Lower leg skin (tissue), 4 donors: Measurements from ENCODE around the gene ADA. TPM values are rescaled to one million over a fixed set of nuclear protein-coding genes. Genes with fewer than 3 reads are reported as not detected.

Experiments used
- DNase-seq, 2 donors: peaks; one replicate each; pipeline ENCODE4 v3.0.0-alpha.2; 2019; ENCODE audit warnings: low spot score in 2 of 2
- H3K4me3 ChIP-seq: fragments of 200-600 bp; sonication (generic); 2 replicates; pipeline ENCODE4 v1.5.1; 2017; ENCODE audit warnings: mild to moderate bottlenecking, low read depth; ENCODE audit not compliant: poor library complexity, severe bottlenecking
- CTCF ChIP-seq, 3 donors: fragments of 450-650 bp; IDR thresholded peaks; one replicate each; pipeline ENCODE4 v1.5.1; 2016; ENCODE audit warnings: antibody characterized with exemption in 3 of 3, mild to moderate bottlenecking in 3 of 3, moderate library complexity in 2 of 3
- POLR2A ChIP-seq, 2 donors: fragments of 450-650 bp; IDR thresholded peaks; one replicate each; pipeline ENCODE4 v1.6.1; 2016 to 2017; ENCODE audit warnings: antibody characterized with exemption in 2 of 2, mild to moderate bottlenecking in 1 of 2, moderate library complexity in 1 of 2
- WGBS, 2 donors: methylation state at CpG; one replicate each; pipeline ENCODE4 v1.1.5; 2018; 5-methylcytosine and 5-hydroxymethylcytosine counted together
- intact Hi-C: fragments of 100-400 bp; cut with DNase I; formaldehyde crosslinking; loops from one replicate; pipeline ENCODE4 v1.15.0; 2023; ENCODE audit warnings: low total_unique reads
- total RNA-seq, 4 donors: library from RNA; depleted of rRNA; stranded (reverse); fragments of >200 nt; gene quantifications; one replicate each; pipeline ENCODE4 v1.1.0, GENCODE V29; 2016

ADA gene
- total RNA-seq, 4 donors from 2014 or later, result 4.3 to 14.8 (median 6.5) TPM

- intact Hi-C loops, result no loop called here
- TF ChIP-seq POLR2A (IDR thresholded peaks at IDR 0.05) (no peak), CTCF (IDR thresholded peaks at IDR 0.05) (no peak)
- DNase-seq, result peak in 1 of 2 donors; percentile 71
- 60 to 68% methylated on average over 9 of the region's 9 CpGs for WGBS, 2 donors
- H3K4me3 ChIP-seq, result no peak overlapping the region
Measured at GRCh38 chr20:44690781-44691423, 39.4 kb upstream of the ADA start.

- DNase-seq, result no peak
- WGBS, 2 donors, result 81 to 83% methylated on average over 3 of the region's 3 CpGs
- intact Hi-C loops, result loop anchor here (10.0 kb wide), 1 partner anchor 175 kb away; no protein-coding TSS in a partner anchor
- H3K4me3 ChIP-seq, result no peak overlapping the region
- TF ChIP-seq CTCF (IDR thresholded peaks at IDR 0.05) (no peak), POLR2A (IDR thresholded peaks at IDR 0.05) (no peak)
Measured at GRCh38 chr20:44689809-44690208, 38.3 kb upstream of the ADA start.

GRCh38 chr20:44688053-44688625 lies 36.6 kb upstream of the ADA start:
- no peak for DNase-seq
- 48 to 50% methylated on average over 7 of the region's 7 CpGs for WGBS, 2 donors
- H3K4me3 ChIP-seq, result no peak overlapping the region
- intact Hi-C loops, result loop anchor here (10.0 kb wide), 1 partner anchor 177 kb away; no protein-coding TSS in a partner anchor
- TF ChIP-seq POLR2A (IDR thresholded peaks at IDR 0.05) (no peak), CTCF (IDR thresholded peaks at IDR 0.05) (no peak)

- WGBS, 2 donors, result 85 to 89% methylated on average over 4 of the region's 4 CpGs
- DNase-seq, result no peak
- no peak for TF ChIP-seq POLR2A (IDR thresholded peaks at IDR 0.05)
- no peak for TF ChIP-seq CTCF (IDR thresholded peaks at IDR 0.05)
- H3K4me3 ChIP-seq, result no peak overlapping the region
- intact Hi-C loops, result loop anchor here (10.0 kb wide), 1 partner anchor 178 kb away; no protein-coding TSS in a partner anchor
Measured at GRCh38 chr20:44686934-44687333, 35.4 kb upstream of the ADA start.

- no peak for TF ChIP-seq POLR2A (IDR thresholded peaks at IDR 0.05)
- no peak for TF ChIP-seq CTCF (IDR thresholded peaks at IDR 0.05)
- no peak for DNase-seq
- intact Hi-C loops, result loop anchor here (2.0 to 10.0 kb wide), 2 partner anchors 48 to 180 kb away; no protein-coding TSS in a partner anchor
- H3K4me3 ChIP-seq, result no peak overlapping the region
- 72 to 73% methylated on average over 6 of the region's 6 CpGs for WGBS, 2 donors
Measured at GRCh38 chr20:44684047-44684967, 32.8 kb upstream of the ADA start.
